GM23338 (cell line): ENCODE measurements around the gene SNRNP27. TPM values are rescaled to one million over a fixed set of nuclear protein-coding genes. Genes with fewer than 3 reads are reported as not detected.

Experiments
- ATAC-seq: fragments of 200-7000 bp; cut with Tn5 transposase; 3 replicates; pipeline ENCODE4 v1.9.1; 2020
- DNase-seq: peaks from one replicate; pipeline ENCODE4 v3.0.0-alpha.2; 2015; ENCODE audit warnings: low spot score
- H2AFZ ChIP-seq: fragments of 200-600 bp; sonication (generic); 2 replicates; pipeline ENCODE4 v1.8.0; 2016; ENCODE audit warnings: antibody characterized with exemption, mild to moderate bottlenecking, moderate library complexity
- H3F3A ChIP-seq: fragments of 200-600 bp; sonication (generic); replicated peaks from 2 replicates; pipeline ENCODE4 v1.8.0; 2017; ENCODE audit warnings: antibody characterized with exemption, mixed run types, low read depth
- H3K27ac ChIP-seq: fragments of 200-600 bp; sonication (generic); 2 replicates; pipeline ENCODE4 v1.6.1; 2016; ENCODE audit warnings: low read depth
- H3K27me3 ChIP-seq: fragments of 200-600 bp; sonication (generic); 2 replicates; pipeline ENCODE4 v1.8.0; 2016; ENCODE audit warnings: mild to moderate bottlenecking, mixed run types, moderate library complexity; ENCODE audit not compliant: insufficient read depth
- H3K36me3 ChIP-seq: fragments of 200-600 bp; sonication (generic); 2 replicates; pipeline ENCODE4 v1.8.0; 2016; ENCODE audit warnings: mild to moderate bottlenecking; ENCODE audit not compliant: insufficient read depth
- H3K4me1 ChIP-seq: fragments of 200-600 bp; sonication (generic); 2 replicates; pipeline ENCODE4 v1.8.0; 2016; ENCODE audit warnings: mild to moderate bottlenecking, moderate library complexity; ENCODE audit not compliant: insufficient read depth
- H3K4me2 ChIP-seq: fragments of 200-600 bp; sonication (generic); 2 replicates; pipeline ENCODE4 v1.7.1; 2017; ENCODE audit warnings: mixed run types
- H3K4me3 ChIP-seq: fragments of 200-600 bp; sonication (generic); 2 replicates; pipeline ENCODE4 v1.6.1; 2016; ENCODE audit warnings: mixed run types
- H3K79me2 ChIP-seq: fragments of 200-600 bp; sonication (generic); replicated peaks from 2 replicates; pipeline ENCODE4 v1.8.0; 2017; ENCODE audit warnings: mild to moderate bottlenecking; ENCODE audit not compliant: insufficient read depth
- H3K9me2 ChIP-seq: fragments of 200-600 bp; sonication (generic); 2 replicates; pipeline ENCODE4 v1.8.0; 2017; ENCODE audit not compliant: insufficient read depth
- H4K20me1 ChIP-seq: fragments of 200-600 bp; sonication (generic); replicated peaks from 2 replicates; pipeline ENCODE4 v1.8.0; 2017; ENCODE audit warnings: mild to moderate bottlenecking; ENCODE audit not compliant: insufficient read depth
- H3K27ac Mint-ChIP-seq: 2 replicates; pipeline ENCODE4 v1.8.0; 2020; ENCODE audit warnings: inconsistent platforms, mild to moderate bottlenecking, moderate library complexity, mixed read lengths
- H3K27me3 Mint-ChIP-seq: 3 replicates; pipeline ENCODE4 v1.8.0; 2022; ENCODE audit warnings: low read depth, mild to moderate bottlenecking, moderate library complexity, mixed read lengths, inconsistent platforms; ENCODE audit not compliant: insufficient read depth, poor library complexity
- H3K36me3 Mint-ChIP-seq: 3 replicates; pipeline ENCODE4 v1.8.0; 2021; ENCODE audit warnings: low read depth, mild to moderate bottlenecking, inconsistent platforms, moderate library complexity, mixed read lengths
- H3K4me1 Mint-ChIP-seq: 3 replicates; pipeline ENCODE4 v1.8.0; 2020; ENCODE audit warnings: mild to moderate bottlenecking, inconsistent platforms, mixed read lengths
- H3K4me3 Mint-ChIP-seq: 3 replicates; pipeline ENCODE4 v1.8.0; 2021; ENCODE audit warnings: moderate library complexity, mild to moderate bottlenecking, inconsistent platforms, mixed read lengths
- H3K9me3 Mint-ChIP-seq: 3 replicates; pipeline ENCODE4 v1.8.0; 2020; ENCODE audit warnings: moderate library complexity, mild to moderate bottlenecking, inconsistent platforms, mixed read lengths
- CREB1 ChIP-seq: fragments of 250-450 bp; sonication (Bioruptor Pico); IDR thresholded peaks from 2 replicates; pipeline ENCODE4 v1.5.0; 2020; ENCODE audit warnings: low read depth, mild to moderate bottlenecking, moderate library complexity
- EZH2 ChIP-seq: fragments of 200-600 bp; sonication (generic); IDR thresholded peaks from one replicate; pipeline ENCODE4 v1.8.0; 2017; ENCODE audit warnings: antibody characterized with exemption, mild to moderate bottlenecking, low read depth; ENCODE audit not compliant: unreplicated experiment
- EZH2phosphoT487 ChIP-seq: fragments of 200-600 bp; sonication (generic); IDR thresholded peaks from one replicate; pipeline ENCODE4 v1.8.1; 2018; ENCODE audit warnings: antibody characterized with exemption; ENCODE audit not compliant: unreplicated experiment
- POLR2AphosphoS5 ChIP-seq: IDR thresholded peaks from 2 replicates; pipeline ENCODE4 v1.6.1; 2016; ENCODE audit warnings: antibody characterized with exemption, low read depth
- STAT1 ChIP-seq: IDR thresholded peaks from one replicate; pipeline ENCODE4 v1.6.1; 2016; ENCODE audit warnings: antibody characterized with exemption; ENCODE audit not compliant: unreplicated experiment
- ZNF114 ChIP-seq: fragments of 250-450 bp; sonication (Bioruptor Pico); IDR thresholded peaks from 2 replicates; pipeline ENCODE4 v1.5.0; 2020; ENCODE audit warnings: mild to moderate bottlenecking, moderate library complexity
- ZNF331 ChIP-seq: fragments of 250-450 bp; sonication (Bioruptor Pico); IDR thresholded peaks from 2 replicates; pipeline ENCODE4 v1.5.0; 2020; ENCODE audit warnings: low read depth, mild to moderate bottlenecking, moderate library complexity
- polyA plus RNA-seq: library from polyadenylated mRNA; unstranded; fragments of >200 nt; fragmentation: Nextera tagmentation; extraction: Ambion mirVana; gene quantifications from 2 replicates; pipeline ENCODE4 v1.2.1, GENCODE V29; 2016
- total RNA-seq: library from RNA; depleted of rRNA; stranded (reverse); fragments of >200 nt; shearing (Covaris generic); gene quantifications from 2 replicates; pipeline ENCODE4 v1.2.3, GENCODE V29; 2014
- TF ChIP-seq, protein P1 (sequence below): IDR thresholded peaks from 2 replicates; pipeline ENCODE4 v1.6.1; 2016; ENCODE audit warnings: antibody characterized with exemption
- TF ChIP-seq, protein P2 (sequence below): IDR thresholded peaks from one replicate; pipeline ENCODE4 v1.6.1; 2018; ENCODE audit warnings: antibody characterized with exemption; ENCODE audit not compliant: unreplicated experiment
- TF ChIP-seq, protein P3 (sequence below): fragments of 250-450 bp; sonication (Bioruptor Pico); IDR thresholded peaks from 2 replicates; pipeline ENCODE4 v1.5.0; 2020; ENCODE audit warnings: mild to moderate bottlenecking, moderate library complexity
- TF ChIP-seq, protein P4 (sequence below), 2 experiments: fragments of 200-600 bp in 1 of 2; sonication (generic) in 1 of 2; conservative IDR thresholded peaks; 2 replicates each; pipeline versions ENCODE4 v1.5.1 to v1.6.1; 2016 to 2017; ENCODE audit warnings: antibody characterized with exemption in 2 of 2, low read depth in 2 of 2, mild to moderate bottlenecking in 2 of 2, moderate library complexity in 1 of 2

The SNRNP27 gene
- total and polyA plus RNA-seq, 2 experiments from 2014 or later = 54.3 to 133 TPM

DNA sequence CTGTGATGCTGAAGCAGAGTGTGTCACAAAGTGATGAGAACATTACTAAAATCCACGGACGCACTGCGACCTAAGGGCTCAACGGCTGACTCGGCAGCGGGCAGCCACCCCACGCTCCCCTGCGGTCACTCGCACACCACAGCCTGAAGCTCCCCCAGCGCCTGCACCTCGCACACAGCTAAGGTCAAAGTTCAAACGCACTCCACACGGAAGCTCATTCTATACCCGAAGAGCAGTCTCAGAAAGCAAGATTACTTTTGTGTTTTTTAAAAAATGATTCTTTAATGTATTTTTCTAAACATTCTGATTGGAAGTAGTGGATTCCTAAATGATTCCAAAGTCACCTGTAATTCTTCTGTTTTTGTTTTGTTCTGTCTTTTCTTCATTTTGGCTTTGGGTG lies 46.0 kb downstream of the SNRNP27 start (continued):
- TF ChIP-seq, protein P1, sequence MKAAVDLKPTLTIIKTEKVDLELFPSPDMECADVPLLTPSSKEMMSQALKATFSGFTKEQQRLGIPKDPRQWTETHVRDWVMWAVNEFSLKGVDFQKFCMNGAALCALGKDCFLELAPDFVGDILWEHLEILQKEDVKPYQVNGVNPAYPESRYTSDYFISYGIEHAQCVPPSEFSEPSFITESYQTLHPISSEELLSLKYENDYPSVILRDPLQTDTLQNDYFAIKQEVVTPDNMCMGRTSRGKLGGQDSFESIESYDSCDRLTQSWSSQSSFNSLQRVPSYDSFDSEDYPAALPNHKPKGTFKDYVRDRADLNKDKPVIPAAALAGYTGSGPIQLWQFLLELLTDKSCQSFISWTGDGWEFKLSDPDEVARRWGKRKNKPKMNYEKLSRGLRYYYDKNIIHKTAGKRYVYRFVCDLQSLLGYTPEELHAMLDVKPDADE = no peak
- TF ChIP-seq EZH2 (no peak), ZNF114 (no peak)

DNA sequence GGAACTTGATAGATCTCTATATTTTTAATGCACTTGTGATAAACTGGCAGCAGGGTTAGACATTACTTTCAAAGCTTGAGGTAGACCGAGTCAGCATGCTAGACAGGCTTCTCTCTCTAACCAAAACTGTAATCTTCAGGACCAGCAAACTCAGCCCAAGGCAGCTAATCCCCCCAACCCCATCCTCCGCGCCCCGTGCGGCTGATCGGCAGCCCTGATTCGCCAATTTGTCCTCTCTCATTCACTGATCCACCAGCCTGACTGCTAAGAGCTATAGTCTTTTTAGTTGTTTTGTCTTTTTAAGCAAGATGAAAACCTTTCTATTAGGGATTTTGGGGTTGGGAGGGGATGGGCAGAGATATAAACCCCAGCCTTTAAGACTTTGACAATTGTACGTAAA lies 46.9 kb downstream of the SNRNP27 start:
- Histone ChIP-seq H4K20me1 (no peaks in the 10 kb centered on the region), H3K4me2 (no peak overlapping the region), H3K4me3 (no peak overlapping the region), H3K36me3 (no peaks in the 10 kb centered on the region), H3F3A (no peaks in the 10 kb centered on the region), H3K4me1 (peaks cover 13% of the 10 kb centered on the region), H2AFZ (no peak overlapping the region), H3K27me3 (no peaks in the 10 kb centered on the region), H3K79me2 (no peaks in the 10 kb centered on the region), H3K9me2 (no peaks in the 10 kb centered on the region), H3K27ac (no peak overlapping the region)
- Mint-ChIP-seq H3K4me3 (no peak overlapping the region), H3K27me3 (peaks cover 8% of the 10 kb centered on the region), H3K27ac (no peak overlapping the region), H3K4me1 (peaks cover 22% of the 10 kb centered on the region), H3K36me3 (peaks cover 5% of the 10 kb centered on the region), H3K9me3 (no peaks in the 10 kb centered on the region)
- ATAC-seq (peak; percentile 32), DNase-seq (no peak)
- TF ChIP-seq, protein P1 = no peak
- TF ChIP-seq POLR2AphosphoS5 (no peak), EZH2phosphoT487 (no peak), ZNF331 (CRISPR knock-in tag) (no peak), EZH2 (no peak), STAT1 (no peak), CREB1 (CRISPR knock-in tag) (no peak)
- TF ChIP-seq, protein P2, sequence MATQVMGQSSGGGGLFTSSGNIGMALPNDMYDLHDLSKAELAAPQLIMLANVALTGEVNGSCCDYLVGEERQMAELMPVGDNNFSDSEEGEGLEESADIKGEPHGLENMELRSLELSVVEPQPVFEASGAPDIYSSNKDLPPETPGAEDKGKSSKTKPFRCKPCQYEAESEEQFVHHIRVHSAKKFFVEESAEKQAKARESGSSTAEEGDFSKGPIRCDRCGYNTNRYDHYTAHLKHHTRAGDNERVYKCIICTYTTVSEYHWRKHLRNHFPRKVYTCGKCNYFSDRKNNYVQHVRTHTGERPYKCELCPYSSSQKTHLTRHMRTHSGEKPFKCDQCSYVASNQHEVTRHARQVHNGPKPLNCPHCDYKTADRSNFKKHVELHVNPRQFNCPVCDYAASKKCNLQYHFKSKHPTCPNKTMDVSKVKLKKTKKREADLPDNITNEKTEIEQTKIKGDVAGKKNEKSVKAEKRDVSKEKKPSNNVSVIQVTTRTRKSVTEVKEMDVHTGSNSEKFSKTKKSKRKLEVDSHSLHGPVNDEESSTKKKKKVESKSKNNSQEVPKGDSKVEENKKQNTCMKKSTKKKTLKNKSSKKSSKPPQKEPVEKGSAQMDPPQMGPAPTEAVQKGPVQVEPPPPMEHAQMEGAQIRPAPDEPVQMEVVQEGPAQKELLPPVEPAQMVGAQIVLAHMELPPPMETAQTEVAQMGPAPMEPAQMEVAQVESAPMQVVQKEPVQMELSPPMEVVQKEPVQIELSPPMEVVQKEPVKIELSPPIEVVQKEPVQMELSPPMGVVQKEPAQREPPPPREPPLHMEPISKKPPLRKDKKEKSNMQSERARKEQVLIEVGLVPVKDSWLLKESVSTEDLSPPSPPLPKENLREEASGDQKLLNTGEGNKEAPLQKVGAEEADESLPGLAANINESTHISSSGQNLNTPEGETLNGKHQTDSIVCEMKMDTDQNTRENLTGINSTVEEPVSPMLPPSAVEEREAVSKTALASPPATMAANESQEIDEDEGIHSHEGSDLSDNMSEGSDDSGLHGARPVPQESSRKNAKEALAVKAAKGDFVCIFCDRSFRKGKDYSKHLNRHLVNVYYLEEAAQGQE = no peak
- TF ChIP-seq, protein P3, sequence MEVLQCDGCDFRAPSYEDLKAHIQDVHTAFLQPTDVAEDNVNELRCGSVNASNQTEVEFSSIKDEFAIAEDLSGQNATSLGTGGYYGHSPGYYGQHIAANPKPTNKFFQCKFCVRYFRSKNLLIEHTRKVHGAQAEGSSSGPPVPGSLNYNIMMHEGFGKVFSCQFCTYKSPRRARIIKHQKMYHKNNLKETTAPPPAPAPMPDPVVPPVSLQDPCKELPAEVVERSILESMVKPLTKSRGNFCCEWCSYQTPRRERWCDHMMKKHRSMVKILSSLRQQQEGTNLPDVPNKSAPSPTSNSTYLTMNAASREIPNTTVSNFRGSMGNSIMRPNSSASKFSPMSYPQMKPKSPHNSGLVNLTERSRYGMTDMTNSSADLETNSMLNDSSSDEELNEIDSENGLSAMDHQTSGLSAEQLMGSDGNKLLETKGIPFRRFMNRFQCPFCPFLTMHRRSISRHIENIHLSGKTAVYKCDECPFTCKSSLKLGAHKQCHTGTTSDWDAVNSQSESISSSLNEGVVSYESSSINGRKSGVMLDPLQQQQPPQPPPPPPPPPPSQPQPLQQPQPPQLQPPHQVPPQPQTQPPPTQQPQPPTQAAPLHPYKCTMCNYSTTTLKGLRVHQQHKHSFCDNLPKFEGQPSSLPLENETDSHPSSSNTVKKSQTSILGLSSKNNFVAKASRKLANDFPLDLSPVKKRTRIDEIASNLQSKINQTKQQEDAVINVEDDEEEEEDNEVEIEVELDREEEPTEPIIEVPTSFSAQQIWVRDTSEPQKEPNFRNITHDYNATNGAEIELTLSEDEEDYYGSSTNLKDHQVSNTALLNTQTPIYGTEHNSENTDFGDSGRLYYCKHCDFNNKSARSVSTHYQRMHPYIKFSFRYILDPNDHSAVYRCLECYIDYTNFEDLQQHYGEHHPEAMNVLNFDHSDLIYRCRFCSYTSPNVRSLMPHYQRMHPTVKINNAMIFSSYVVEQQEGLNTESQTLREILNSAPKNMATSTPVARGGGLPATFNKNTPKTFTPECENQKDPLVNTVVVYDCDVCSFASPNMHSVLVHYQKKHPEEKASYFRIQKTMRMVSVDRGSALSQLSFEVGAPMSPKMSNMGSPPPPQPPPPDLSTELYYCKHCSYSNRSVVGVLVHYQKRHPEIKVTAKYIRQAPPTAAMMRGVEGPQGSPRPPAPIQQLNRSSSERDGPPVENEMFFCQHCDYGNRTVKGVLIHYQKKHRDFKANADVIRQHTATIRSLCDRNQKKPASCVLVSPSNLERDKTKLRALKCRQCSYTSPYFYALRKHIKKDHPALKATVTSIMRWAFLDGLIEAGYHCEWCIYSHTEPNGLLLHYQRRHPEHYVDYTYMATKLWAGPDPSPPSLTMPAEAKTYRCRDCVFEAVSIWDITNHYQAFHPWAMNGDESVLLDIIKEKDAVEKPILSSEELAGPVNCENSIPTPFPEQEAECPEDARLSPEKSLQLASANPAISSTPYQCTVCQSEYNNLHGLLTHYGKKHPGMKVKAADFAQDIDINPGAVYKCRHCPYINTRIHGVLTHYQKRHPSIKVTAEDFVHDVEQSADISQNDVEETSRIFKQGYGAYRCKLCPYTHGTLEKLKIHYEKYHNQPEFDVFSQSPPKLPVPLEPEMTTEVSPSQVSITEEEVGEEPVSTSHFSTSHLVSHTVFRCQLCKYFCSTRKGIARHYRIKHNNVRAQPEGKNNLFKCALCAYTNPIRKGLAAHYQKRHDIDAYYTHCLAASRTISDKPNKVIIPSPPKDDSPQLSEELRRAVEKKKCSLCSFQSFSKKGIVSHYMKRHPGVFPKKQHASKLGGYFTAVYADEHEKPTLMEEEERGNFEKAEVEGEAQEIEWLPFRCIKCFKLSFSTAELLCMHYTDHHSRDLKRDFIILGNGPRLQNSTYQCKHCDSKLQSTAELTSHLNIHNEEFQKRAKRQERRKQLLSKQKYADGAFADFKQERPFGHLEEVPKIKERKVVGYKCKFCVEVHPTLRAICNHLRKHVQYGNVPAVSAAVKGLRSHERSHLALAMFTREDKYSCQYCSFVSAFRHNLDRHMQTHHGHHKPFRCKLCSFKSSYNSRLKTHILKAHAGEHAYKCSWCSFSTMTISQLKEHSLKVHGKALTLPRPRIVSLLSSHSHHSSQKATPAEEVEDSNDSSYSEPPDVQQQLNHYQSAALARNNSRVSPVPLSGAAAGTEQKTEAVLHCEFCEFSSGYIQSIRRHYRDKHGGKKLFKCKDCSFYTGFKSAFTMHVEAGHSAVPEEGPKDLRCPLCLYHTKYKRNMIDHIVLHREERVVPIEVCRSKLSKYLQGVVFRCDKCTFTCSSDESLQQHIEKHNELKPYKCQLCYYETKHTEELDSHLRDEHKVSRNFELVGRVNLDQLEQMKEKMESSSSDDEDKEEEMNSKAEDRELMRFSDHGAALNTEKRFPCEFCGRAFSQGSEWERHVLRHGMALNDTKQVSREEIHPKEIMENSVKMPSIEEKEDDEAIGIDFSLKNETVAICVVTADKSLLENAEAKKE (CRISPR knock-in tag) = no peak
- TF ChIP-seq, protein P4, sequence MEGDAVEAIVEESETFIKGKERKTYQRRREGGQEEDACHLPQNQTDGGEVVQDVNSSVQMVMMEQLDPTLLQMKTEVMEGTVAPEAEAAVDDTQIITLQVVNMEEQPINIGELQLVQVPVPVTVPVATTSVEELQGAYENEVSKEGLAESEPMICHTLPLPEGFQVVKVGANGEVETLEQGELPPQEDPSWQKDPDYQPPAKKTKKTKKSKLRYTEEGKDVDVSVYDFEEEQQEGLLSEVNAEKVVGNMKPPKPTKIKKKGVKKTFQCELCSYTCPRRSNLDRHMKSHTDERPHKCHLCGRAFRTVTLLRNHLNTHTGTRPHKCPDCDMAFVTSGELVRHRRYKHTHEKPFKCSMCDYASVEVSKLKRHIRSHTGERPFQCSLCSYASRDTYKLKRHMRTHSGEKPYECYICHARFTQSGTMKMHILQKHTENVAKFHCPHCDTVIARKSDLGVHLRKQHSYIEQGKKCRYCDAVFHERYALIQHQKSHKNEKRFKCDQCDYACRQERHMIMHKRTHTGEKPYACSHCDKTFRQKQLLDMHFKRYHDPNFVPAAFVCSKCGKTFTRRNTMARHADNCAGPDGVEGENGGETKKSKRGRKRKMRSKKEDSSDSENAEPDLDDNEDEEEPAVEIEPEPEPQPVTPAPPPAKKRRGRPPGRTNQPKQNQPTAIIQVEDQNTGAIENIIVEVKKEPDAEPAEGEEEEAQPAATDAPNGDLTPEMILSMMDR (conservative IDR thresholded peaks at IDR 0.05; ENCODE audit: low read depth in 2 of 2) = no peak
